ENCODE data around the gene PTRH1.

GRCh38 chr9:127700594-127701255, 14.7 kb downstream of the PTRH1 start:
- no peak for TF ChIP-seq POLR2A (IDR thresholded peaks at IDR 0.05)
- TF ChIP-seq, protein P1, sequence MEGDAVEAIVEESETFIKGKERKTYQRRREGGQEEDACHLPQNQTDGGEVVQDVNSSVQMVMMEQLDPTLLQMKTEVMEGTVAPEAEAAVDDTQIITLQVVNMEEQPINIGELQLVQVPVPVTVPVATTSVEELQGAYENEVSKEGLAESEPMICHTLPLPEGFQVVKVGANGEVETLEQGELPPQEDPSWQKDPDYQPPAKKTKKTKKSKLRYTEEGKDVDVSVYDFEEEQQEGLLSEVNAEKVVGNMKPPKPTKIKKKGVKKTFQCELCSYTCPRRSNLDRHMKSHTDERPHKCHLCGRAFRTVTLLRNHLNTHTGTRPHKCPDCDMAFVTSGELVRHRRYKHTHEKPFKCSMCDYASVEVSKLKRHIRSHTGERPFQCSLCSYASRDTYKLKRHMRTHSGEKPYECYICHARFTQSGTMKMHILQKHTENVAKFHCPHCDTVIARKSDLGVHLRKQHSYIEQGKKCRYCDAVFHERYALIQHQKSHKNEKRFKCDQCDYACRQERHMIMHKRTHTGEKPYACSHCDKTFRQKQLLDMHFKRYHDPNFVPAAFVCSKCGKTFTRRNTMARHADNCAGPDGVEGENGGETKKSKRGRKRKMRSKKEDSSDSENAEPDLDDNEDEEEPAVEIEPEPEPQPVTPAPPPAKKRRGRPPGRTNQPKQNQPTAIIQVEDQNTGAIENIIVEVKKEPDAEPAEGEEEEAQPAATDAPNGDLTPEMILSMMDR (IDR thresholded peaks at IDR 0.05): no peak
- no peak for TF ChIP-seq EP300 (IDR thresholded peaks at IDR 0.05)
